Smooth muscle cell (in vitro differentiated cells): ENCODE measurements around the gene UBASH3B. TPM values are rescaled to one million over a fixed set of nuclear protein-coding genes. Genes with fewer than 3 reads are reported as not detected.

ENCODE experiments used
- DNase-seq: peaks from one replicate; lab custom pipeline; 2025; ENCODE audit not compliant: unreplicated experiment; lab: John Stamatoyannopoulos, UW
- H2AFZ ChIP-seq: fragments of 200-600 bp; sonication (generic); 2 replicates; pipeline ENCODE4 v1.6.0; 2016; ENCODE audit warnings: antibody characterized with exemption, low read depth, mild to moderate bottlenecking
- H3F3A ChIP-seq: fragments of 200-600 bp; sonication (generic); 2 replicates; pipeline ENCODE4 v1.6.0; 2017; ENCODE audit warnings: antibody characterized with exemption, low read depth
- H3K27ac ChIP-seq: fragments of 200-600 bp; sonication (generic); 2 replicates; pipeline ENCODE4 v1.5.1; 2016; ENCODE audit warnings: low read depth, mild to moderate bottlenecking
- H3K27me3 ChIP-seq: fragments of 200-600 bp; sonication (generic); 2 replicates; pipeline ENCODE4 v1.6.1; 2016; ENCODE audit warnings: low read depth, mild to moderate bottlenecking
- H3K36me3 ChIP-seq: fragments of 200-600 bp; sonication (generic); 2 replicates; pipeline ENCODE4 v1.5.1; 2016; ENCODE audit warnings: low read depth
- H3K4me1 ChIP-seq: fragments of 200-600 bp; sonication (generic); 2 replicates; pipeline ENCODE4 v1.5.1; 2016; ENCODE audit warnings: low read depth
- H3K4me2 ChIP-seq: fragments of 200-600 bp; sonication (generic); 2 replicates; pipeline ENCODE4 v1.6.0; 2016; ENCODE audit warnings: mild to moderate bottlenecking
- H3K4me3 ChIP-seq: fragments of 200-600 bp; sonication (generic); 2 replicates; pipeline ENCODE4 v1.5.1; 2016; ENCODE audit warnings: mild to moderate bottlenecking
- H3K79me2 ChIP-seq: fragments of 200-600 bp; sonication (generic); 2 replicates; pipeline ENCODE4 v1.6.0; 2016; ENCODE audit warnings: low read depth, mild to moderate bottlenecking
- H3K9ac ChIP-seq: fragments of 200-600 bp; sonication (generic); 2 replicates; pipeline ENCODE4 v1.6.0; 2016; ENCODE audit warnings: low read depth
- H3K9me3 ChIP-seq: fragments of 200-600 bp; sonication (generic); replicated peaks from 2 replicates; pipeline ENCODE4 v1.5.1; 2016; ENCODE audit warnings: low read depth
- H4K20me1 ChIP-seq: fragments of 200-600 bp; sonication (generic); 2 replicates; pipeline ENCODE4 v1.6.0; 2016; ENCODE audit warnings: low read depth
- CTCF ChIP-seq: fragments of 200-600 bp; sonication (generic); IDR thresholded peaks from 2 replicates; pipeline ENCODE4 v1.5.1; 2017; ENCODE audit warnings: borderline replicate concordance, mild to moderate bottlenecking, antibody characterized with exemption; ENCODE audit not compliant: insufficient read depth, poor library complexity, severe bottlenecking
- WGBS: methylation state at CpG from one replicate; pipeline ENCODE4 v1.1.7; 2016; ENCODE audit warnings: low lambda C conversion rate; 5-methylcytosine and 5-hydroxymethylcytosine counted together
- polyA plus RNA-seq: library from polyadenylated mRNA; unstranded; fragments of >200 nt; fragmentation: Nextera tagmentation; extraction: Ambion mirVana; gene quantifications from 2 replicates; pipeline ENCODE4 v1.2.1, GENCODE V29; 2016
- total RNA-seq: library from RNA; depleted of rRNA; stranded (reverse); fragments of >200 nt; gene quantifications from 2 replicates; pipeline ENCODE4 v1.2.3, GENCODE V29; 2014

Gene UBASH3B
- total and polyA plus RNA-seq, 2 experiments from 2014 or later, result 15.8 to 30.5 TPM

DNA sequence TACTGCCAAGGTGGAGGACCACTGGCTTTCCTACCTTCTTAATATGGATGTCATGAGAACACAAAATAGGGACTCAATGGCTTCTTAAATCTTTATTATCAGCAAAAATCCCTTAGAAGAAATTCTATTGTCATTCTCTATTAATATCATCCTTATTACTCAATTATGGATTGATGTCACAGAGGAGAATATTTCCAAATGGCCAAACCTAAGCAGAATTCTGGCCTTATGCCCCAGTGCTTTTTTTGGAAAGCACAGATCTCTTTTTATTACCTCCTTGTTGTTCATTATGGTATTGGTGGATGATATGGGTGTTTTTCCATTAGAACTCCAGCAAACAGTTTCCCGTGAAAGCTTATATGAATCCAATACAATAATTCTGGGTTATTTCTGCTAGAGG lies 192.7 kb downstream of the UBASH3B start:
- Histone ChIP-seq H3K27ac (no peak overlapping the region), H3K9ac (no peak overlapping the region), H3K79me2 (no peaks in the 10 kb centered on the region), H3K9me3 (no peaks in the 10 kb centered on the region), H2AFZ (no peak overlapping the region), H3K27me3 (no peaks in the 10 kb centered on the region), H3K4me2 (no peak overlapping the region), H3K36me3 (no peaks in the 10 kb centered on the region), H3F3A (peaks cover 11% of the 10 kb centered on the region), H3K4me3 (no peak overlapping the region), H4K20me1 (no peaks in the 10 kb centered on the region), H3K4me1 (peaks cover 15% of the 10 kb centered on the region)
- TF ChIP-seq CTCF, result no peak
- no peak for DNase-seq
- 93% methylated on average over 1 of the region's 1 CpG for WGBS

DNA sequence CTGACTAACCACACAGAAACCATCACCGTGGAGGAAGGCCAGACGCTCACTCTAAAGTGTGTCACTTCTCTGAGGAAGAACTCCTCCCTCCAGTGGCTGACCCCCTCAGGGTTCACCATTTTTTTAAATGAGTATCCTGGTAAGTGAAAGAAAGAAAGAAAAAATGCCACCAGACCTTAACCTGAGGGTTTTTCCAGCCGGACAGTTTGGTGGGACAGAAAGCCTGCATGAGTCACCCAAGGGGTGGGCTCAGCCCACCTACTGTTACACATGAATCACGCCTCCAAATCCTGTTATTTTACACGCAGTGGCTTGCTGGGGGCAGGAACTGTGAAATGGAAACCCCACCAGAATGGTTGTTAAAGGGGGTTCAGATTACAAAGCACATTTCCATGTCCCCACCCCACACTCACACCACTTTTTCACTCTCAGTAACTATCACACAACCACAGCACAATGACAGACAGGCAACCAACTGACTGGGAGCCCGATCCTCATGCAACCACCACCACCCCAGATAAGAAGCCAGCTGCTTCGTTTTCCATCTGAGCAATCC lies 194.6 kb downstream of the UBASH3B start:
- H3K4me3 ChIP-seq, result no peak overlapping the region
- H3K36me3 ChIP-seq, result no peaks in the 10 kb centered on the region
- no peaks in the 10 kb centered on the region for H4K20me1 ChIP-seq
- peak overlapping the region; percentile 8 for H2AFZ ChIP-seq
- peaks cover 15% of the 10 kb centered on the region for H3K4me1 ChIP-seq
- no peak for TF ChIP-seq CTCF
- peak overlapping the region; percentile 63 for H3K4me2 ChIP-seq
- H3K79me2 ChIP-seq, result no peaks in the 10 kb centered on the region
- peaks cover 11% of the 10 kb centered on the region for H3F3A ChIP-seq
- no peaks in the 10 kb centered on the region for H3K9me3 ChIP-seq
- no peak for DNase-seq
- 5% methylated on average over 7 of the region's 7 CpGs for WGBS
- H3K9ac ChIP-seq, result peak overlapping the region; percentile 0
- peak overlapping the region; percentile 61 for H3K27ac ChIP-seq
- H3K27me3 ChIP-seq, result no peaks in the 10 kb centered on the region

DNA sequence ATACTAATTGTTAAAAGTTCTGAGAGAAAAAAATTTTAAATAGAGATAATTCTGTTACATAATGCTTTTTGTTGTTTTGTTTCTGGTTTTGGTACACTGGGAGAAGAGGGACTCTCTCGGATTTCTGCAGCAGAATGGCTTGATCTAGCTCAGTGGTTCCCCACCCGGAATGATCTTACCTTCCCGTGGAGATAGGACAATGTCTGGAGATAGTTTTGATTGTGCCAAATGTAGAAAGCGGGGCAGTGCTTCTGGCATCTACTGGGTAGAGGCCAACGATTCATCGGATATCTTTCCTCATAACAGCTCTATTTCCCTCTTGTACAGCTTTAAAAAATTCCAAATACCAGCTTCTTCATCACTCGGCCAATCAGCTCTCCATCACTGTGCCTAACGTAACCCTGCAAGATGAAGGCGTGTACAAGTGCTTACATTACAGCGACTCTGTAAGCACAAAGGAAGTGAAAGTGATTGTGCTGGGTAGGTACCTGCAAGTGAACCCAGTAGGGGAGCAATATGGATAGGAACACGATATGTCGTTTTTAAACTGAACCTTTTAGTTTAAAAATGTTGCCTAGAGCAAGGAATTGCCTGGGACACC lies 195.9 kb downstream of the UBASH3B start:
- Histone ChIP-seq H2AFZ (no peak overlapping the region), H3K4me1 (peaks cover 15% of the 10 kb centered on the region), H4K20me1 (no peaks in the 10 kb centered on the region), H3K4me2 (no peak overlapping the region), H3K27ac (no peak overlapping the region), H3K4me3 (no peak overlapping the region), H3K9ac (no peak overlapping the region), H3K36me3 (no peaks in the 10 kb centered on the region), H3F3A (peaks cover 11% of the 10 kb centered on the region), H3K9me3 (no peaks in the 10 kb centered on the region), H3K79me2 (no peaks in the 10 kb centered on the region), H3K27me3 (no peaks in the 10 kb centered on the region)
- no peak for TF ChIP-seq CTCF
- no peak for DNase-seq
- WGBS, result 92% methylated on average over 12 of the region's 12 CpGs
